ENCODE measurements around the gene JADE2. TPM values are rescaled to one million over a fixed set of nuclear protein-coding genes. Genes with fewer than 3 reads are reported as not detected.

JADE2 gene
- total and polyA plus RNA-seq, 2 donors = 11.8 to 14.1 TPM

- Histone ChIP-seq H3K9me3 (ENCODE audit: control insufficient read depth in 2 of 2, insufficient read depth in 1 of 2, low read length in 1 of 2) (peaks cover 0 to 5% of the 10 kb centered on the region in 2 donors), H3K36me3 (ENCODE audit: control insufficient read depth in 2 of 2, insufficient read depth in 2 of 2, low read length in 1 of 2) (peaks cover 36 to 42% of the 10 kb centered on the region in 2 donors), H3K4me1 (ENCODE audit: control insufficient read depth in 2 of 2, insufficient read depth in 2 of 2, low read length in 2 of 2) (peaks cover 21 to 24% of the 10 kb centered on the region in 2 donors), H3K4me3 (ENCODE audit: low read length in 2 of 2) (no peak overlapping the region), H3K27me3 (ENCODE audit: control insufficient read depth in 2 of 2, insufficient read depth in 1 of 2, low read length in 1 of 2) (no peaks in the 10 kb centered on the region), H3K27ac (ENCODE audit: low read depth in 1 of 2, low read length in 1 of 2) (no peak overlapping the region)
- 4% methylated on average over 1 of the region's 1 CpG for WGBS
- DNase-seq (ENCODE audit: low read depth in 6 of 9, low spot score in 9 of 9) = peak in 1 of 9 donors; percentile 43
These were observed 11.4 kb downstream of the JADE2 start for GRCh38 chr5:134536876-134537275.

GRCh38 chr5:134537297-134537696, 11.8 kb downstream of the JADE2 start:
- Histone ChIP-seq H3K9me3 (ENCODE audit: control insufficient read depth in 2 of 2, insufficient read depth in 1 of 2, low read length in 1 of 2) (peaks cover 0 to 5% of the 10 kb centered on the region in 2 donors), H3K36me3 (ENCODE audit: control insufficient read depth in 2 of 2, insufficient read depth in 2 of 2, low read length in 1 of 2) (peaks cover 36 to 42% of the 10 kb centered on the region in 2 donors), H3K4me1 (ENCODE audit: control insufficient read depth in 2 of 2, insufficient read depth in 2 of 2, low read length in 2 of 2) (peaks cover 21 to 24% of the 10 kb centered on the region in 2 donors), H3K27ac (ENCODE audit: low read depth in 1 of 2, low read length in 1 of 2) (no peak overlapping the region), H3K4me3 (ENCODE audit: low read length in 2 of 2) (no peak overlapping the region), H3K27me3 (ENCODE audit: control insufficient read depth in 2 of 2, insufficient read depth in 1 of 2, low read length in 1 of 2) (no peaks in the 10 kb centered on the region)
- DNase-seq (ENCODE audit: low read depth in 6 of 9, low spot score in 9 of 9) = no peak

- 97% methylated on average over 3 of the region's 3 CpGs for WGBS
- peaks cover 22 to 24% of the 10 kb centered on the region in 2 donors for H3K4me1 ChIP-seq (ENCODE audit: control insufficient read depth in 2 of 2, insufficient read depth in 2 of 2, low read length in 2 of 2)
These were observed 12.8 kb downstream of the JADE2 start for GRCh38 chr5:134538296-134538695.

DNA sequence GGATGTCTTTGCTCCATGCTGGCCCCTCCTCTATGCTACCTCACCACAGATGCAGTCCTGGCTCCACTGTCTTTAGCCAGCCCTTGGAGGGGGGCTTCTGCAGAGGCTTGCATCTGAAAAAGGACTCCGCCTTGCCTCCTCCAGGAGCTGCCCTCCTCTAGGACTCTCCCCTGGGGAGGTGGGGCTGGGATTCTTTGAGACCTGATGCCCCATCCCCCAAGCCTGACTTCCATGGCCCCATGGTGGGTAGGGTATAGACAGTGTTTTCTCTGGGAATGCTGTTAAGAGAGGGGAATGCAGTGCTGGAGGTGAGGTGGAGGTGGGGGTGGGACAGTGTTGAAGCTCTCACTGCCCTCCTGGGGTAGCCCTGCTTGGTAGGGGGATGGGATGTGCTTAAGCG, 14.3 kb downstream of the JADE2 start:
- H3K4me1 ChIP-seq (ENCODE audit: control insufficient read depth in 2 of 2, insufficient read depth in 2 of 2, low read length in 2 of 2) = peaks cover 36 to 37% of the 10 kb centered on the region in 2 donors
- no peaks in the 10 kb centered on the region for H3K27me3 ChIP-seq (ENCODE audit: control insufficient read depth in 2 of 2, insufficient read depth in 1 of 2, low read length in 1 of 2)
- no peak overlapping the region for H3K4me3 ChIP-seq (ENCODE audit: low read length in 2 of 2)
- H3K27ac ChIP-seq (ENCODE audit: low read depth in 1 of 2, low read length in 1 of 2) = no peak overlapping the region
- DNase-seq (ENCODE audit: low read depth in 6 of 9, low spot score in 9 of 9) = no peak
- no peaks in the 10 kb centered on the region for H3K9me3 ChIP-seq (ENCODE audit: control insufficient read depth in 2 of 2, insufficient read depth in 1 of 2, low read length in 1 of 2)
- WGBS = 100% methylated on average over 2 of the region's 2 CpGs
- H3K36me3 ChIP-seq (ENCODE audit: control insufficient read depth in 2 of 2, insufficient read depth in 2 of 2, low read length in 1 of 2) = peaks cover 36 to 42% of the 10 kb centered on the region in 2 donors

More at GRCh38 chr5:134538296-134538695, 12.8 kb downstream of the JADE2 start:
- Histone ChIP-seq H3K9me3 (ENCODE audit: control insufficient read depth in 2 of 2, insufficient read depth in 1 of 2, low read length in 1 of 2) (peaks cover 0 to 5% of the 10 kb centered on the region in 2 donors), H3K4me3 (ENCODE audit: low read length in 2 of 2) (no peak overlapping the region), H3K27me3 (ENCODE audit: control insufficient read depth in 2 of 2, insufficient read depth in 1 of 2, low read length in 1 of 2) (no peaks in the 10 kb centered on the region), H3K36me3 (ENCODE audit: control insufficient read depth in 2 of 2, insufficient read depth in 2 of 2, low read length in 1 of 2) (peaks cover 36 to 42% of the 10 kb centered on the region in 2 donors), H3K27ac (ENCODE audit: low read depth in 1 of 2, low read length in 1 of 2) (no peak overlapping the region)
- no peak for DNase-seq (ENCODE audit: low read depth in 6 of 9, low spot score in 9 of 9)

DNA sequence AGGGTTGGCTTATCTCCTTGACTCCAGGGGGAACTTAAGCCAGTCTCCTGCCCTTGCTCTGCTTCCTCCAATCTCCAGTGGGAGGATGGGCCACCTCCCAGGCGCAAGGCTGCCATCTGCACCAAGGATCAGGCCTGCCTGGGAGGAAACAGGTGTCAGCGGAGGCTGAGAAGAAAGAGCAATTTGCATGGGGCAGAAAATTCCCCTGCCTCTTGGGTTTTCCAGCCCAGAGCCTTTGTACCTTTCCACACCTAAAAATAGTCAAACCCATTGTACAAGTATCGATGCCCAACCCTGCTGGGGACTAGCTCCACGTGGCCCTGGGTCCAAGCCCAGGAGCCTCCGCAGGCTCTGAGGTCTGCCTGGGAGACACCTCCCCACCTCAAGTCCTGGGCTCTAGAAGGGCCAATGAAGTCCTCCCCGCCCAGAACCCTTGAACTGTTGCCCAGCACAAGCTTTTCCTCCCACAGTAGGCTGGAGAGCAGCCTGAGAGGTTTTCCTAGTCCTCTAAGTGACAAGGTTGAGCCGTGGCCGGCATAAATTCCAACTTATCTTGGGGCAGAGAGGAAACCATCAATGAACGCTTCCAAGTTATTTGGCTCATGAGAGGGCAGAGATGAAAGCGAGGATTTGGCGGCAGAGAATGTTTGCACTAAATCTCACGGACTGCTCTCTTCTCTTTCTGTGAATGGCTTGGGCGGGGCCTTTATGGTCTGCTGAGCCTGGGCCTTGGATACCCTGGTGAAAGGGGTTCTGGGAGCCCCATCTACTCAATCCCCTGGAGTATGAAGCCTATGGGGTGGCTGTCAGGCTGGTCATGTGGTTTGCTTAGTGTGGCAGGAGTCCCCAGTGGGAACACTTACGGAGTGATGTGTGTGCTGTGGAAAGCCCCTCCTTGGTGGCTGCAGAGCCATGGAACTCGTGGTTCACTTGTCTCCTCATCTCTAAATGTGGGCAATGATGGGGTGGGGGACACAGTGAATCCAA, 15.6 kb downstream of the JADE2 start:
- Histone ChIP-seq H3K36me3 (ENCODE audit: control insufficient read depth in 2 of 2, insufficient read depth in 2 of 2, low read length in 1 of 2) (peaks cover 36 to 42% of the 10 kb centered on the region in 2 donors), H3K4me3 (ENCODE audit: low read length in 2 of 2) (no peak overlapping the region), H3K4me1 (ENCODE audit: control insufficient read depth in 2 of 2, insufficient read depth in 2 of 2, low read length in 2 of 2) (peaks cover 47 to 48% of the 10 kb centered on the region in 2 donors), H3K9me3 (ENCODE audit: control insufficient read depth in 2 of 2, insufficient read depth in 1 of 2, low read length in 1 of 2) (no peaks in the 10 kb centered on the region), H3K27me3 (ENCODE audit: control insufficient read depth in 2 of 2, insufficient read depth in 1 of 2, low read length in 1 of 2) (no peaks in the 10 kb centered on the region), H3K27ac (ENCODE audit: low read depth in 1 of 2, low read length in 1 of 2) (no peak overlapping the region)
- 82% methylated on average over 15 of the region's 15 CpGs for WGBS
- DNase-seq (ENCODE audit: low read depth in 6 of 9, low spot score in 9 of 9) = no peak

- Histone ChIP-seq H3K27me3 (ENCODE audit: control insufficient read depth in 2 of 2, insufficient read depth in 1 of 2, low read length in 1 of 2) (no peaks in the 10 kb centered on the region), H3K4me1 (ENCODE audit: control insufficient read depth in 2 of 2, insufficient read depth in 2 of 2, low read length in 2 of 2) (peaks cover 43% of the 10 kb centered on the region in 2 donors), H3K4me3 (ENCODE audit: low read length in 2 of 2) (no peak overlapping the region), H3K9me3 (ENCODE audit: control insufficient read depth in 2 of 2, insufficient read depth in 1 of 2, low read length in 1 of 2) (no peaks in the 10 kb centered on the region), H3K36me3 (ENCODE audit: control insufficient read depth in 2 of 2, insufficient read depth in 2 of 2, low read length in 1 of 2) (peaks cover 36 to 42% of the 10 kb centered on the region in 2 donors), H3K27ac (ENCODE audit: low read depth in 1 of 2, low read length in 1 of 2) (no peak overlapping the region)
- peak in 1 of 9 donors; percentile 29 for DNase-seq (ENCODE audit: low read depth in 6 of 9, low spot score in 9 of 9)
- WGBS = 97% methylated on average over 4 of the region's 4 CpGs
These were observed 16.4 kb downstream of the JADE2 start for GRCh38 chr5:134541736-134542376.

DNA sequence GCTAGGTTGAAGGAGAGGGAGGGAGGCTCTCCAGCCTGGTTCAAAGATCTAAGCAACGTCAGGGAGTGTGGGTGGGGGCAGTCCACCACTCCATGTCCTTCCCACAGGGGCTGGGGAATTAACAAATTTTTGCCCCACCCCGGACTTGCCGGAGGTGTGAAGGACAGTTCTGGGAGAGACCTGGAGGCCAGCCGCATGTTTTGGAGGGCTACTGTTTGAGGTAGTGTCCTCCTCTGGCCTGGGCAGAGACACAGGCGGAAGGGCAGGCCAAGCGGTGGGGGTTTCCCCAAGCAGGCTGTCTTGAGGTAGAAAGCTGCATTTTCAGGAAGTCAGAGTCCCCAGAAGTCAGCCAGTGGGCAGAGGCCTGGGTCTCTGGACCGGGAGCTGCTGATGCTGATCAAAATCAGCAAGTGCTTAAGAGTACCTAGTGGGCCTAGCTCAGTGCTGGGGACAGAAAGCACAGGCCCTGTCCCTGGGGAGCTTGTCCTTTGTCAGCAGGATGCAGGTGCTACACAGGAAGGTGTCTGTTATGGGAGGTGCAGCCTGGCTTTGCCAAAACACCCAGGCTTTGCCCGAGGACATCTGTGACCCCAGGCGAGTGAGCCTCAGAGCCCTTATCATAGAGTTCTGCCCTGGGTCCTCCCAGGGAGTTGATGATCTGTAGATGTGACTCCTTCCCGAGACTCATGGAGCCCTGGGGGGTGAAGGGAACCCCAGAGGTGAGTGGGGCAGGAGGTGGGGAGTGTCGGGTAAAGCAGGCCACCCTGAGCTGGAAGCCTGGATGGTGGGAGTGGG, 18.5 kb downstream of the JADE2 start:
- peak overlapping the region; percentile 79 to 81 for H3K27ac ChIP-seq (ENCODE audit: low read depth in 1 of 2, low read length in 1 of 2)
- WGBS = 28% methylated on average over 11 of the region's 11 CpGs
- DNase-seq (ENCODE audit: low read depth in 6 of 9, low spot score in 9 of 9) = peak in 2 of 9 donors; percentile 49 to 67

DNA sequence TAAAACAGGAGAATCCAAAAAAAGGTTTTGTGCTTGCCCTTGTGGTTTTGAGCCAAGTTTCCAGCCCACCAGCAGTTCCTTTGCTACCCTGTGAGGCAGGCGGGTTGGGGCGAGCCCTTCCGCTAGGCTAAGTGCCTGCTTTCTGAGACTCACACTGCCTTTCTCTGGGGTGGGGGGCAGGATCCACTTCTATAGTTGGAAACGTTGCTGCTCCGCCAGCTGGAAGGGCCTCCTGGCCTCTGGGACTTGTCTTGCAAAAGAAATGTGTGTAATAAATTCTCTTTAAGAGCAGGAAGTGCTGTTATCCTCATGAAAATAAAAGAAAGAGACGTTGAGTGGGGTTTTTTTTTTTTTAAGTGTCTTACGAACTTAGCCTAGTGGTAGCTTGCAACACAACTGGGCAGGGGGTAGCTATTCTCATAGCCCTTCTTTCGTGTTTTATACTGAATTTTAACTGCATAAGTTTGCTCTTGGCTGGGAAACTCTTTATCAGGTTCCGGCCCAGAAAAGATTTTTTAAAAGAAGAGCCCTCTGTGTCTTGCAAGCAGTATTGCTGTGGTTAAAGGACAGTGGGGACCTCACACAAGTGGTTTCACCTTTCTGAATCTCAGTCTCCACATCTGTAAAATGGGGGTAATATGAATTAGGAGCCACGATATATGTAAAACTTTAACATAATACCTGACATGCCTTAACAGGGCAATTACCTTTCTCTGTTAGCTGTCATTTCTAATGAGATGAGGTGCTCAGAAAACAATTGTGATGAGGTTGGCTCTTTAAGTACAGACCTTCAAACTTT, 19.8 kb downstream of the JADE2 start:
- Histone ChIP-seq H3K4me3 (ENCODE audit: low read length in 2 of 2) (peak overlapping the region in 1 of 2 donors; percentile 14), H3K9me3 (ENCODE audit: control insufficient read depth in 2 of 2, insufficient read depth in 1 of 2, low read length in 1 of 2) (no peaks in the 10 kb centered on the region), H3K36me3 (ENCODE audit: control insufficient read depth in 2 of 2, insufficient read depth in 2 of 2, low read length in 1 of 2) (peaks cover 30 to 34% of the 10 kb centered on the region in 2 donors), H3K27ac (ENCODE audit: low read depth in 1 of 2, low read length in 1 of 2) (peak overlapping the region; percentile 75 to 79), H3K4me1 (ENCODE audit: control insufficient read depth in 2 of 2, insufficient read depth in 2 of 2, low read length in 2 of 2) (peaks cover 29 to 35% of the 10 kb centered on the region in 2 donors), H3K27me3 (ENCODE audit: control insufficient read depth in 2 of 2, insufficient read depth in 1 of 2, low read length in 1 of 2) (no peaks in the 10 kb centered on the region)
- DNase-seq (ENCODE audit: low read depth in 6 of 9, low spot score in 9 of 9) = peak in 2 of 9 donors; percentile 40 to 64
- WGBS = 20% methylated on average over 10 of the region's 10 CpGs

More for the DNA sequence above, 18.5 kb downstream of the JADE2 start:
- H3K9me3 ChIP-seq (ENCODE audit: control insufficient read depth in 2 of 2, insufficient read depth in 1 of 2, low read length in 1 of 2) = no peaks in the 10 kb centered on the region
- no peaks in the 10 kb centered on the region for H3K27me3 ChIP-seq (ENCODE audit: control insufficient read depth in 2 of 2, insufficient read depth in 1 of 2, low read length in 1 of 2)
- peaks cover 35% of the 10 kb centered on the region in 2 donors for H3K4me1 ChIP-seq (ENCODE audit: control insufficient read depth in 2 of 2, insufficient read depth in 2 of 2, low read length in 2 of 2)
- H3K36me3 ChIP-seq (ENCODE audit: control insufficient read depth in 2 of 2, insufficient read depth in 2 of 2, low read length in 1 of 2) = peaks cover 35% of the 10 kb centered on the region in 2 donors
- H3K4me3 ChIP-seq (ENCODE audit: low read length in 2 of 2) = no peak overlapping the region
